Measurements from ENCODE around the gene KCNJ5. TPM values are rescaled to one million over a fixed set of nuclear protein-coding genes. Genes with fewer than 3 reads are reported as not detected.
A peak's percentile ranks its signal among the peaks of the same experiment; 100 is the strongest.

Gene KCNJ5
- total and polyA plus RNA-seq, 10 of the 15 experiments (the other 5 are each of a cell fraction or from before 2014, with no cell fraction given): 0.03 TPM; not detected in 8

DNA sequence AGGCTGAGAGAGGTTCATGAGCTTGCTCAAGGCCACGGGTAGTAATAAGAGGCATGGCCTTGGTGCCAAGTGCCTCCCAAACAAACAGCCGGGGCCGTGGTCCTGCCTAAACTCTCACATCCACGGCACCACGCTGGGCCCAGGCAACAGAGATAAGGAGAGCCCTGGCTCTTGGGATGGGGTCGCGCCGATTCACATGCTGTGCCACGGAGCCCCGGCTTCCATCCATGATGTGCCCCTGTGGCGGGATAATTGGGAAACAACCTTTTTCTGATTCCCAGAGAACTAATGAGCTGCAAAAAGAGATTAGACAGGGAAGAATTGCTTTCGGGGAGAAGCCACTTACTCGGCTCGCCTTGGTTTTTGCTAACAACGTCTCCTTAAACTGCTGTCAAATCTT, 29.5 kb downstream of the KCNJ5 start:
- H3K4me1 ChIP-seq (ENCODE audit: control insufficient read depth, insufficient read depth, low read length): no peaks in the 10 kb centered on the region
- intact Hi-C loops (cut with micrococcal nuclease; ENCODE audit: unreplicated experiment): no loop called here
- no peak overlapping the region for H2AFZ ChIP-seq (ENCODE audit: control insufficient read depth, low read depth, low read length)
- ChIA-PET RAD21 (ENCODE audit: unreplicated experiment) (no interaction called here), SMC1A (ENCODE audit: uncharacterized antibody, unreplicated experiment) (no interaction called here), CTCF (interaction anchor here (1.8 to 2.6 kb wide), 3 partner anchors 15 to 36 kb away, joined by 4 to 14 read pairs (median 7); no protein-coding TSS in a partner anchor), POLR2A (no interaction called here)
- no peaks in the 10 kb centered on the region for H3K9me3 ChIP-seq (replicated peaks; ENCODE audit: control insufficient read depth, insufficient read depth, low read length)
- no TSS peak for BruUV-seq (replicated peaks)
- DNase-seq (ENCODE audit: low read depth, low spot score): no peak
- H4K20me1 ChIP-seq (ENCODE audit: control insufficient read depth, insufficient read depth): no peaks in the 10 kb centered on the region
- ATAC-seq: no peak
- no peak overlapping the region for H3K4me2 ChIP-seq (ENCODE audit: control insufficient read depth, insufficient read depth)
- 80% methylated on average over 14 of the region's 15 CpGs for WGBS (ENCODE audit: insufficient coverage, insufficient replicate concordance, low lambda C conversion rate, missing lambda C conversion rate)
- H3K27me3 ChIP-seq (replicated peaks in 1 of 2; ENCODE audit: control insufficient read depth in 2 of 2, insufficient read depth in 2 of 2, low read length in 1 of 2): no peaks in the 10 kb centered on the region
- in situ Hi-C loops (cut with MboI): no loop called here
- no peaks in the 10 kb centered on the region for H3K79me2 ChIP-seq (ENCODE audit: control insufficient read depth, insufficient read depth, low read length)
- no peak overlapping the region for H3K9ac ChIP-seq (ENCODE audit: control insufficient read depth, insufficient read depth, low read length)
- no peak for FAIRE-seq
- H3K4me3 ChIP-seq: no peak overlapping the region
- H3K36me3 ChIP-seq (ENCODE audit: control insufficient read depth in 2 of 2, insufficient read depth in 2 of 2, low read length in 1 of 2): no peaks in the 10 kb centered on the region
- TF ChIP-seq BMI1 (IDR thresholded peaks at IDR 0.05; ENCODE audit: borderline replicate concordance): no peak
- no peak overlapping the region for H3K27ac ChIP-seq (ENCODE audit: control insufficient read depth, insufficient read depth)

DNA sequence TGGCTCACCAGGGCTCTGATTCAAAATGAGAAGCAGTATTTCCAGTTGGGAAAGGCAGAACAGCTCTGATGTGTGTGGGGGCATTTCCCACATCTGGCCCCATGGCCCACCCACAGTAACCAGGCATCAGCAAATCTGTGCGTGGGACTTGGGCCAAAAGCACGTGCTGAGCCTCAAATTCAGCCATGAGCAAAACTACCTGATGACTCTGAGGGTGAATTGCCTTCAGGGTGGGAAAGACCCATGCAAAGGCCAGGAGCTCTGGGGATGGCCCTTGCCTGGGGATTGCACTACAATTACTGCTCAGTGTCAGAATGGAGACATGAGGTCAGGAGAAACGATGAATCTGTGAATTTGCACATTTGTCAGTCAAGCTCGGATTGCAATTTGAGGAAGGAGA, 30.6 kb downstream of the KCNJ5 start:
- SMC1A ChIA-PET (ENCODE audit: uncharacterized antibody, unreplicated experiment): no interaction called here
- Histone ChIP-seq H3K36me3 (ENCODE audit: control insufficient read depth in 2 of 2, insufficient read depth in 2 of 2, low read length in 1 of 2) (no peaks in the 10 kb centered on the region), H3K27me3 (replicated peaks in 1 of 2; ENCODE audit: control insufficient read depth in 2 of 2, insufficient read depth in 2 of 2, low read length in 1 of 2) (no peaks in the 10 kb centered on the region), H3K27ac (ENCODE audit: control insufficient read depth, insufficient read depth) (no peak overlapping the region), H3K9ac (ENCODE audit: control insufficient read depth, insufficient read depth, low read length) (no peak overlapping the region), H3K4me2 (ENCODE audit: control insufficient read depth, insufficient read depth) (no peak overlapping the region), H3K4me1 (ENCODE audit: control insufficient read depth, insufficient read depth, low read length) (no peaks in the 10 kb centered on the region), H3K4me3 (no peak overlapping the region), H3K79me2 (ENCODE audit: control insufficient read depth, insufficient read depth, low read length) (no peaks in the 10 kb centered on the region), H4K20me1 (ENCODE audit: control insufficient read depth, insufficient read depth) (no peaks in the 10 kb centered on the region), H3K9me3 (replicated peaks; ENCODE audit: control insufficient read depth, insufficient read depth, low read length) (no peaks in the 10 kb centered on the region), H2AFZ (ENCODE audit: control insufficient read depth, low read depth, low read length) (no peak overlapping the region)
- BruUV-seq (replicated peaks): no TSS peak
- no peak for FAIRE-seq
- peak; percentile 15 to 71; a peak in 2 of 4 replicates for TF ChIP-seq BHLHE40 (IDR thresholded peaks at IDR 0.05; ENCODE audit: borderline replicate concordance in 1 of 2, low read depth in 2 of 2, low read length in 1 of 2)
- TF ChIP-seq BACH1 (IDR thresholded peaks at IDR 0.05; ENCODE audit: borderline replicate concordance): no peak
- TF ChIP-seq CEBPB (IDR thresholded peaks at IDR 0.05; ENCODE audit: borderline replicate concordance in 1 of 2, low read depth in 2 of 2, low read length in 2 of 2): no peak
- TF ChIP-seq, protein P1, sequence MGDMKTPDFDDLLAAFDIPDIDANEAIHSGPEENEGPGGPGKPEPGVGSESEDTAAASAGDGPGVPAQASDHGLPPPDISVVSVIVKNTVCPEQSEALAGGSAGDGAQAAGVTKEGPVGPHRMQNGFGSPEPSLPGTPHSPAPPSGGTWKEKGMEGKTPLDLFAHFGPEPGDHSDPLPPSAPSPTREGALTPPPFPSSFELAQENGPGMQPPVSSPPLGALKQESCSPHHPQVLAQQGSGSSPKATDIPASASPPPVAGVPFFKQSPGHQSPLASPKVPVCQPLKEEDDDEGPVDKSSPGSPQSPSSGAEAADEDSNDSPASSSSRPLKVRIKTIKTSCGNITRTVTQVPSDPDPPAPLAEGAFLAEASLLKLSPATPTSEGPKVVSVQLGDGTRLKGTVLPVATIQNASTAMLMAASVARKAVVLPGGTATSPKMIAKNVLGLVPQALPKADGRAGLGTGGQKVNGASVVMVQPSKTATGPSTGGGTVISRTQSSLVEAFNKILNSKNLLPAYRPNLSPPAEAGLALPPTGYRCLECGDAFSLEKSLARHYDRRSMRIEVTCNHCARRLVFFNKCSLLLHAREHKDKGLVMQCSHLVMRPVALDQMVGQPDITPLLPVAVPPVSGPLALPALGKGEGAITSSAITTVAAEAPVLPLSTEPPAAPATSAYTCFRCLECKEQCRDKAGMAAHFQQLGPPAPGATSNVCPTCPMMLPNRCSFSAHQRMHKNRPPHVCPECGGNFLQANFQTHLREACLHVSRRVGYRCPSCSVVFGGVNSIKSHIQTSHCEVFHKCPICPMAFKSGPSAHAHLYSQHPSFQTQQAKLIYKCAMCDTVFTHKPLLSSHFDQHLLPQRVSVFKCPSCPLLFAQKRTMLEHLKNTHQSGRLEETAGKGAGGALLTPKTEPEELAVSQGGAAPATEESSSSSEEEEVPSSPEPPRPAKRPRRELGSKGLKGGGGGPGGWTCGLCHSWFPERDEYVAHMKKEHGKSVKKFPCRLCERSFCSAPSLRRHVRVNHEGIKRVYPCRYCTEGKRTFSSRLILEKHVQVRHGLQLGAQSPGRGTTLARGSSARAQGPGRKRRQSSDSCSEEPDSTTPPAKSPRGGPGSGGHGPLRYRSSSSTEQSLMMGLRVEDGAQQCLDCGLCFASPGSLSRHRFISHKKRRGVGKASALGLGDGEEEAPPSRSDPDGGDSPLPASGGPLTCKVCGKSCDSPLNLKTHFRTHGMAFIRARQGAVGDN (IDR thresholded peaks at IDR 0.05): peak; percentile 58; the same call in 1 of the 2 replicates
- WGBS (ENCODE audit: insufficient coverage, insufficient replicate concordance, low lambda C conversion rate, missing lambda C conversion rate): 25% methylated on average over 4 of the region's 4 CpGs
- RAD21 ChIA-PET (ENCODE audit: unreplicated experiment): no interaction called here
- no peak for ATAC-seq
- intact Hi-C loops (cut with micrococcal nuclease; ENCODE audit: unreplicated experiment): no loop called here
- DNase-seq (ENCODE audit: low read depth, low spot score): no peak
- CTCF ChIA-PET: no interaction called here
- POLR2A ChIA-PET: no interaction called here
- in situ Hi-C loops (cut with MboI): no loop called here
